LNCAP (cell line): ENCODE results near the gene KRT28.

Experiments
- CTCF ChIP-seq: fragments of 450-650 bp; IDR thresholded peaks from 2 replicates; pipeline ENCODE4 v1.5.1; 2017; ENCODE audit warnings: mild to moderate bottlenecking

KRT28 gene

GRCh38 chr17:40799859-40800258, at the start of gene KRT28:
KRT28 (minus strand) TSS chr17:40799959; CDS start chr17:40799893, 66 bp downstream.
- TF ChIP-seq CTCF = no peak

- TF ChIP-seq CTCF = no peak
These were observed 49.0 kb upstream of the KRT28 start for GRCh38 chr17:40848583-40849235.

- TF ChIP-seq CTCF = no peak
These were observed 46.9 kb upstream of the KRT28 start for GRCh38 chr17:40846515-40847144.

- no peak for TF ChIP-seq CTCF
These were observed 44.9 kb upstream of the KRT28 start for GRCh38 chr17:40844671-40845107.

GRCh38 chr17:40843242-40843641, 43.5 kb upstream of the KRT28 start:
- TF ChIP-seq CTCF = no peak

- no peak for TF ChIP-seq CTCF
These were observed 41.5 kb upstream of the KRT28 start for GRCh38 chr17:40841246-40841645.

GRCh38 chr17:40839194-40839593, 39.4 kb upstream of the KRT28 start:
- TF ChIP-seq CTCF = no peak
